ENCODE measurements around the gene NFKB2.

The NFKB2 gene

GRCh38 chr10:102395400-102396316 lies at the start of gene NFKB2:
Gene NFKB2, plus strand, starts transcription at chr10:102395705. Its CDS starts 255 bp downstream, at chr10:102395960.
- peak; percentile 84 to 86 for DNase-seq (ENCODE audit: low read depth in 2 of 2)

GRCh38 chr10:102347236-102347828 lies 48.2 kb upstream of the NFKB2 start:
- DNase-seq (ENCODE audit: low read depth in 2 of 2) = no peak

GRCh38 chr10:102352066-102352715 lies 43.3 kb upstream of the NFKB2 start:
- peak; percentile 43 to 45 for DNase-seq (ENCODE audit: low read depth in 2 of 2)

DNA sequence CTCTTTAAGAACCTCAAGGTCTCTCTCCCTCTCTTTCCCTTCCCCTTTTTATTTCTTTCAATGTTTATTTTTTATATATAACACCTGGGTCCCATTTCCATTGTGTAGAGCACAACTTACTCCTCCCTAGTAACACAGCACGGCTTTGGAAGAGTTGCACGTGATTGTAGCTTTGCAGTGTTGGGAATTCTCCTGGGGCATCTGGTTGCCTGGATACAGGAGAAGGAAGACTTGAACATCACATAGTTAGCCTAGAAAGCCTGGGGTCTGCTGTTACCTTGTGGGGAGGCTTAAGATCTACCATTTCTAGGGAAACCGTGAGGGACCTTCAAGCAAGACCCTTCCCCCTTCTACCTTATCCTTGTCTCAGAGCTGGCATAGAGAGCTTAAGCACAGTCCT lies 41.1 kb upstream of the NFKB2 start:
- DNase-seq (ENCODE audit: low read depth in 2 of 2) = no peak

DNA sequence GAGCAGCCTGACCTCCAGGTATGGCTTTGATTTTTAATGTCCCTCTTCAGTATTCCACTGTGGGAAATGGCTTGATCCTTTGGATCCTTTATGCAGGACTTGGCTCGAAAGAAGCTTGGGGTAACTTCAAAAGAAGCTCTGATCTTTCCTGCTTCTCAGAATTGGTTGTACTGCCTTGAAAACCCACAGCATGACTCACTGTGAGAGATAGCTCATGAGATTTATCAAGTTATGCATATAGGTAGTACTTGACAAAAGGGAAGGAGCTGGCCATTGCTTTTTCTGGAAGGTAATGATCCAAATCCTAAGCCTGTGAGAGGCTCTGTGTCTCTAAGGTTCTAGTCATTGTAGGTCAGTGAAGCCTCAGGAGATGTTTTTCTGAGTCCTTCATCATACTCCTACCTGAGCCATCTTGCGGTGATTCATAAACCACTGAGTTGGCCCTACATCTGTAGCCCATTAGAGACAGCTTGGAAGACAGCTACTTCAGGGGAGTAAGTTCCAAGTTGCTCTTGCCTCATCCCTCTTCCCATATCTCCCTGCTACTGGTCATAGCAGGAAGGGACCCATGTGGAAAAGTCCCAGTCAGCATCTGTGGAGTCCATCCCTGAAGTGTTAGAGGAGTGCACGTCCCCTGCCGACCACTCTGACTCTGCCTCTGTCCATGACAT lies 36.7 kb upstream of the NFKB2 start:
- DNase-seq (ENCODE audit: low read depth in 2 of 2) = no peak

- DNase-seq (ENCODE audit: low read depth in 2 of 2) = no peak
These were observed 28.1 kb upstream of the NFKB2 start for GRCh38 chr10:102367441-102367840.

GRCh38 chr10:102368077-102368476 lies 27.4 kb upstream of the NFKB2 start:
- no peak for DNase-seq (ENCODE audit: low read depth in 2 of 2)

DNA sequence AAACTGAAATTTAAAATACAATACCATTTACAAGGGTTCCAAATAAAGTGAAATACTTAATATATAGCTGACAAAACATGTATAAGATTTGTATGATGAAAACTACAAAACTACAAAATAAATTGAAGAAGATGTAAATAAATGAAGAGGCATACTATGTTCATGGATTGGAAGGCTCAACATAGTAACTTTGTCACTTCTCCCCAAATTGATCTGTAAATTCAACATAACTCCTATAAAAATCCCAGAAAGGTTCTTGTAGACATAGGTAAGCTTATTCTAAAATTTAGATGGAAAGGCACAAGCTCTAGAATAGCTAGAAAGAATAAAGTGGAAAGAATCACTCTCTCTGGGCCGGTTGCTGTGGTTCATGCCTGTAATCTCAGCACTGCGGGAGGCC lies 24.2 kb upstream of the NFKB2 start:
- DNase-seq (ENCODE audit: low read depth in 2 of 2) = no peak

GRCh38 chr10:102375250-102375649 lies 20.3 kb upstream of the NFKB2 start:
- no peak for DNase-seq (ENCODE audit: low read depth in 2 of 2)

- DNase-seq (ENCODE audit: low read depth in 2 of 2) = no peak
These were observed 19.6 kb upstream of the NFKB2 start for GRCh38 chr10:102375867-102376266.

- DNase-seq (ENCODE audit: low read depth in 2 of 2) = no peak
These were observed 18.6 kb upstream of the NFKB2 start for GRCh38 chr10:102376901-102377300.

DNA sequence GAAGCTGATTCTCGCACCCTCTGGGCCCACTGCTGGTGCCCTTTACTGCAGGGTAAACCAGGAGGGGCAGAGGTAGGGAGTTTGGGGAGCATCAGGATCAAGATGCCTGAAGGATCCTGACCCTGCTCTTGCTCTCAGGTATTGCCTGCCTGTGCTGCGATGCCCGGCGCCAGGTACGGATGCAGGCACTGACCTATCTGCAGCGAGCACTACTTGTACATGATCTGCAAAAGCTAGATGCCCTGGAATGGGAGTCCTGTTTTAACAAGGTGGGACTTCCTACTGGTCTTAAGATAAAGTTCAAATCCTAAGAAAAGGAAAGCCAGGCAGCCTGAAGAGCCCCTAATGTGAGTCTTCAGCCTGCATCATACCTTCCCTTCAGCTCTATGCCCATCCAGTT lies 16.1 kb upstream of the NFKB2 start:
- no peak for DNase-seq (ENCODE audit: low read depth in 2 of 2)

- no peak for DNase-seq (ENCODE audit: low read depth in 2 of 2)
These were observed 13.5 kb upstream of the NFKB2 start for GRCh38 chr10:102381983-102382382.

DNA sequence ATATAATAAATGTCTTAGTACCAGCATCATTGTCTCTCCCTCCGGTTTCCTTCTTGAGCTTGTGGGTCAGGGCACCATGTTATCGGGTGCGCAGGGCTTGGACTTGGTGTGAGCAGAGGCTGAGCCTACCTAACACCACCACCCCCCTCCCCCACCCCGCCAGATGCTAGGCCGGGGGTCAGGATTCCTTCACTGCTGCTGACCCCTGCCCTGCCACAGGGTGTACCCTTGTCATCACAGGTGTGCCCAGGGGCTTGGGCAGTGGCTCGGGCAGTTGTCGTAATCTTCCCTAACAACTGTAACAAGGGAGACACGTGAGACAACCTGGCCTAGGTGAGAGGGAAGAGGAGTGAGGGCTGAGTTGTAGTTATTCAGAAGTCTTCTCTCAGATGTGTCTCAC lies 12.6 kb upstream of the NFKB2 start:
- no peak for DNase-seq (ENCODE audit: low read depth in 2 of 2)

- no peak for DNase-seq (ENCODE audit: low read depth in 2 of 2)
These were observed 11.5 kb upstream of the NFKB2 start for GRCh38 chr10:102384053-102384452.

GRCh38 chr10:102384606-102385429 lies 10.7 kb upstream of the NFKB2 start:
- DNase-seq (ENCODE audit: low read depth in 2 of 2) = no peak

GRCh38 chr10:102389894-102390293 lies 5.6 kb upstream of the NFKB2 start:
- DNase-seq (ENCODE audit: low read depth in 2 of 2) = no peak

GRCh38 chr10:102392306-102392705 lies 3.2 kb upstream of the NFKB2 start:
- DNase-seq (ENCODE audit: low read depth in 2 of 2) = no peak

GRCh38 chr10:102393411-102394078 lies 2.0 kb upstream of the NFKB2 start:
- no peak for DNase-seq (ENCODE audit: low read depth in 2 of 2)

- DNase-seq (ENCODE audit: low read depth in 2 of 2) = peak; percentile 98 to 99
These were observed 1.3 kb upstream of the NFKB2 start for GRCh38 chr10:102394079-102394800.
